ENCODE measurements around the gene KHK.
"Not testable (repeated sequence)": the region's sequence is repeated elsewhere in the genome, so short reads cannot be mapped to it uniquely, and the experiment has no call there.

The KHK gene

DNA sequence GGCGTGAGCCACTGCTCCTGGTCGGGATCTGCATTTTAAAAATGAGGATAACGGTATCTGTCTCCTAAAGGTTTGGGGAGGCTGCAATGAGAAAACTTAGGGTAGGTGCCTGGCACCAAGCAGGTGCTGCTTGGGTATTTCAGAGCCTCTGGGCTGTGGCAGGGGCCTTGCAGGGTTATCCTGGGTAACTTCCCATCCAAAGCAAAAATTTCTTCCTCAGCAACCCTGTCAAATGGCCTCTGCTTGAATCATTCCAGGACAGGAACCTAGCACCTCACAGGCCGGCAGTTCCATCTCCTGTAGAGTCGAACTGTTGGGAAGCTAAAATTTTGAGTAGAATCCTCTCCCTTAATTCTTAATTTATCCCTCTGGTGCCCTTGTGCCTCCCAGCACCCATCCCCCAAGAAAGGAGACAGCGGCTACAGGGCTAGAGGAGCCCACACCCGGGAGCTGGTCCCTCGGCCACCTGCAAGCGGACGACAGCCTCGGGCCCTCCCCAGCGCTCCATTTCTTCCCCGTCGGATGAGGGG is 31.5 kb downstream of the KHK start:
- in situ Hi-C loops (cut with MboI; ENCODE audit: low pct_unique_long_range_greater_than_20kb, low sequenced_read_pairs, unreplicated experiment): no loop called here
- DNase-seq (ENCODE audit: low spot score): no peak
- TF ChIP-seq, protein P1, sequence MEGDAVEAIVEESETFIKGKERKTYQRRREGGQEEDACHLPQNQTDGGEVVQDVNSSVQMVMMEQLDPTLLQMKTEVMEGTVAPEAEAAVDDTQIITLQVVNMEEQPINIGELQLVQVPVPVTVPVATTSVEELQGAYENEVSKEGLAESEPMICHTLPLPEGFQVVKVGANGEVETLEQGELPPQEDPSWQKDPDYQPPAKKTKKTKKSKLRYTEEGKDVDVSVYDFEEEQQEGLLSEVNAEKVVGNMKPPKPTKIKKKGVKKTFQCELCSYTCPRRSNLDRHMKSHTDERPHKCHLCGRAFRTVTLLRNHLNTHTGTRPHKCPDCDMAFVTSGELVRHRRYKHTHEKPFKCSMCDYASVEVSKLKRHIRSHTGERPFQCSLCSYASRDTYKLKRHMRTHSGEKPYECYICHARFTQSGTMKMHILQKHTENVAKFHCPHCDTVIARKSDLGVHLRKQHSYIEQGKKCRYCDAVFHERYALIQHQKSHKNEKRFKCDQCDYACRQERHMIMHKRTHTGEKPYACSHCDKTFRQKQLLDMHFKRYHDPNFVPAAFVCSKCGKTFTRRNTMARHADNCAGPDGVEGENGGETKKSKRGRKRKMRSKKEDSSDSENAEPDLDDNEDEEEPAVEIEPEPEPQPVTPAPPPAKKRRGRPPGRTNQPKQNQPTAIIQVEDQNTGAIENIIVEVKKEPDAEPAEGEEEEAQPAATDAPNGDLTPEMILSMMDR (IDR thresholded peaks at IDR 0.05; ENCODE audit: extremely low read depth, insufficient read depth, missing control alignments): no peak

DNA sequence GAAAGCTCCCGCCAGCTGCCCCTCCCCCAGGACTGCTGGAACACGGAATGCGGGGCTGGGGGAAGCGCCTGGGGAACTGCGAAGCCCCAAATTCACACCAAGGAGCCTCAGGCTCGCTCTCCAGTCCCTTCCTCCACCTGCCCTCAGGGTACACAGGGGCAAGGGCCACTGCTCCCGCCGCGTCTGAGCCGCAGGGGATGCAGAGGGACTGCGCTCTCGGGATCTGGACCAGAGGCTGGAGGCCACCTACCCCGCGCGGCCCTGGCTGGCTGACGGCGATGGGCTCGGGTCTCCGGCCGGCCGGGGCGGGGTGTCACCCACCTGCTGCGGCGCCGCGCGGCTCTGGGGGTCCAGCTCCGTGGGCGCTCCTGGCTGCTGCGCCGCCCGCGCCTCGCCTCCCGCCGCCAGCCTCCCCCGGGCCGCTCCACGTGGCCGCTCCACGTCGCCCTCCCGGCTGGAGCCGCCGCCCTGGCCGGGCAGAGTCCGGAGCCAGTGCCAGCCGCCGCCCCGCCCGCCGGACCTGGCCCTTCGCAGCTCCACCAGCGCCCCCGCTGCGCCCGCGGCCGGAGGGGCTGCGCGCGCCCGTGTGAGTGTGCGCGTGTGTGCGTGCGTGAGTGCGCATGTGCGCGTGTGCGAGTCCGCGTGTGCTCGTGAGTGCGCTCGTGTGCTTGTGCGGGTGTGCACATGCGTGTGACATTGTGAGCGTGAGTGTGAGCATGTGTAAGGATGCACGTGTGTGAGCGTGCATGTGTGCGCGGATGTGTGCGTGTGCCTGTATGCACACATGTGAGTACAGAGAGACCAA is 32.2 kb downstream of the KHK start, which contains the start of gene CGREF1:
TSS of gene CGREF1 (minus strand) at position 604 of the 805 bp plus-strand sequence. CDS start 14,762 bp downstream, outside the sequence.
- peak; percentile 54 for DNase-seq (ENCODE audit: low spot score)
- TF ChIP-seq, protein P1 (IDR thresholded peaks at IDR 0.05; ENCODE audit: extremely low read depth, insufficient read depth, missing control alignments): no peak
- in situ Hi-C loops (cut with MboI; ENCODE audit: low pct_unique_long_range_greater_than_20kb, low sequenced_read_pairs, unreplicated experiment): no loop called here

DNA sequence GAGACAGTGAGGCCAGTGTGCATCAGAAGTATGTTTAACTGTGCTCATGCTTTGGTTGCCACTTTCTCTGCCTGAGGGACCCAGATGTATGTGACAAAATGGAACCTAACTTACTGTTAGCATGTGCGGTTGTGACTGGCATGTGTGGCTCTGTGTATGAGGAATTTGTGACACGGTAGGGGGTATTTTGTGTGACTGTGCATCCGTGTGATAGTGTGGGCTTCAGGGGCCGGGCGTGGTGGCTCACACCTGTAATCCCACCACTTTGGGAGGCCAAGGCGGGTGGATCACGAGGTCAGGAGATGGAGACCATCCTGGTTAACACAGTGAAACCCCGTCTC is 32.7 kb downstream of the KHK start:
- DNase-seq (ENCODE audit: low spot score); in situ Hi-C loops (cut with MboI; ENCODE audit: low pct_unique_long_range_greater_than_20kb, low sequenced_read_pairs, unreplicated experiment): not testable (repeated sequence)

DNA sequence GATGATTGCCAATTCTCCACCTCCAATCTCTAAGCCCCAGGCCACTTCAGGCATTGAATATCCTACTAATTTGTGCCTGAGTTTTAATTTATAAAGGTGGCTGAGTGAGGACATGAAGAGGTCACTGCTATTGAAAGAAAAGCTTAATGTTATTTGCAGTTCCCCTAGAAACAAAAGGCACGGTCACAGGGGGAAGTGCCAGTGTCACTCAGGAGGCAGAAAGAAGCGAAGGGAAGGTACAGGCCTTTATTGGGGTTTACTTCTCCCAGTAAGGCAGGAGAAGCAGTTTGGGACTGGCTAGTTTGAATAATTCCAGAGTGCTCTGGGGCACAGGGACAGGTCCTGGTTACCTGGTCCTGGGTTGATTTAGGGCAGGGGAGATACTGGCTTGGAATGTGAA is 35.3 kb downstream of the KHK start:
- TF ChIP-seq, protein P1 (IDR thresholded peaks at IDR 0.05; ENCODE audit: extremely low read depth, insufficient read depth, missing control alignments): no peak
- in situ Hi-C loops (cut with MboI; ENCODE audit: low pct_unique_long_range_greater_than_20kb, low sequenced_read_pairs, unreplicated experiment): no loop called here
- DNase-seq (ENCODE audit: low spot score): no peak

DNA sequence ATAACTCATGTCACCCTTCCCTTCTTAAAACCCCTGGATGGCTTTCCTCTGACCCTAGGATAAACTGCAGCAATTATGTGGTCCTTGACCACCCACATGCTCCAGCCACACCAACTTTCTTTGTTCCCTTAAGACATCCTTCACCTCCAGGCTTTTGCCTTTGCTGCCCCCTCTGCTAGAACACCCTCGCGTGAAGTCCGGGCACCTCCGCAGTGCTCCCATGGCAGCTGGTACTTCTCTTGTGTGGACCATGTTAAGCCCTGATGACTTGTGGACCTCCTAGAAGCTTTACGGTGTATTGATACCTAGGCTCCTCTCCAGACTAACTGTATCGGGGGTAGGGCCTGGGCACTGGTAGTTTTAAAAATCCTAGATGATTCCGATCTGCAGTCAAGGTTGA is 36.2 kb downstream of the KHK start:
- DNase-seq (ENCODE audit: low spot score): no peak
- in situ Hi-C loops (cut with MboI; ENCODE audit: low pct_unique_long_range_greater_than_20kb, low sequenced_read_pairs, unreplicated experiment): no loop called here
- TF ChIP-seq, protein P1 (IDR thresholded peaks at IDR 0.05; ENCODE audit: extremely low read depth, insufficient read depth, missing control alignments): no peak

DNA sequence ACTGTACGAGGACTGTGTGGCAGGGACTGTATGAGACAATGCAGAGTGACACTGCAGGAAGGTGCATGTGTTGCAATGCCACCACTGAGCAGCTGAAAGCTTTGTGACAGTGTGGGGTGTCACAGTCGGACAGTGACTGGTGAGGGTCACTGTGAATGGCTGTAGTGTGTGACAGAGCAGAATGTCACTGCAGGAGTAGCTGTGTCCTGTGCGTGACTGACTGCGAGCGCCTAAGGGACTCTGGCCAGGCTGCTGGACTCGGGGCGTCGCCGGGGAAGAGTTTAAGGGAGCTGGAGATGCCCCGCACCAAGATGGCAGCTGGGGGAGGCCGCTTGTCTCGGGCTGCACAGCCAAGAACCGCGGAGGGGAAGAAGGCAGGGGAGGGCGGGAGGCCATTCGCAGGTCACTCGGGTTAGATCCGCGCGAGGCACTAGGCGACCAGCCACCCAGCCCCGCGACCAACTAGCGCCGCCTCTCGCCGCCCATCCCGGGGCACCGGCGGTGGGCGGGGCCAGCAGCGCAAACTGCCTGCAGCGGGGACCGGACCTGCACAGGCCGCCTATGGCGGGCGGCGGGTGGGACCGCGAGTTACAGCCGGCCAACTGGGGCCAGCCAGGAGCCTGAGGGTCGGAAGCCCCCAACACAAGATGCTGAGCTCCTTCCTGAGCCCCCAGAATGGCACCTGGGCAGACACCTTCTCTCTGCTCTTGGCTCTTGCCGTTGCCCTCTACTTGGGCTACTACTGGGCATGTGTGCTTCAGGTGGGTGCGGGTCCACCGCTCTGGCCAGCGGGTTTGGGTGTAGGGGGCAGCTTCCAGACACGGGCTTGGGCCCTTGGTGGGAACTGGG is 37.0 kb downstream of the KHK start, which contains the start of gene ABHD1:
TSS of gene ABHD1 (plus strand) at position 514 of the 849 bp plus-strand sequence. CDS start at position 648, 134 bp downstream.
- in situ Hi-C loops (cut with MboI; ENCODE audit: low pct_unique_long_range_greater_than_20kb, low sequenced_read_pairs, unreplicated experiment): no loop called here
- TF ChIP-seq, protein P1 (IDR thresholded peaks at IDR 0.05; ENCODE audit: extremely low read depth, insufficient read depth, missing control alignments): peak; percentile 12

More for the DNA sequence above, 37.0 kb downstream of the KHK start, which contains the start of gene ABHD1:
- DNase-seq (ENCODE audit: low spot score): peak; percentile 75

All from GM13977 (cell line).